ENCODE data around the gene TTLL8. TPM values are rescaled to one million over a fixed set of nuclear protein-coding genes. Genes with fewer than 3 reads are reported as not detected.

TTLL8 gene
- total RNA-seq, 3 donors from 2014 or later = not detected

- H3K9me3 ChIP-seq = no peaks in the 10 kb centered on the region
- no peak for TF ChIP-seq CTCF (IDR thresholded peaks at IDR 0.05)
- TF ChIP-seq POLR2A (IDR thresholded peaks at IDR 0.05) = no peak
- no peak for TF ChIP-seq POLR2AphosphoS5 (IDR thresholded peaks at IDR 0.05)
- peaks cover 9 to 43% of the 10 kb centered on the region in 2 donors for H3K27me3 ChIP-seq
- H3K36me3 ChIP-seq = no peaks in the 10 kb centered on the region
- intact Hi-C loops (cut with DNase I; ENCODE audit: low total_unique reads) = no loop called here
- H3K4me3 ChIP-seq = no peak overlapping the region
- H3K27ac ChIP-seq = no peak overlapping the region
- no peak for DNase-seq (ENCODE audit: low spot score in 2 of 2)
- H3K4me1 ChIP-seq = peaks cover 0 to 7% of the 10 kb centered on the region in 2 donors
Measured at GRCh38 chr22:50009251-50009650, 48.8 kb downstream of the TTLL8 start.

GRCh38 chr22:50008151-50009040 lies 49.7 kb downstream of the TTLL8 start:
- H3K9me3 ChIP-seq = no peaks in the 10 kb centered on the region
- TF ChIP-seq CTCF (IDR thresholded peaks at IDR 0.05) = no peak
- no peak for TF ChIP-seq POLR2AphosphoS5 (IDR thresholded peaks at IDR 0.05)
- peak overlapping the region; percentile 57 to 61 for H3K27ac ChIP-seq
- H3K4me3 ChIP-seq = no peak overlapping the region
- intact Hi-C loops (cut with DNase I; ENCODE audit: low total_unique reads) = no loop called here
- peaks cover 0 to 7% of the 10 kb centered on the region in 2 donors for H3K4me1 ChIP-seq
- H3K27me3 ChIP-seq = peaks cover 8 to 37% of the 10 kb centered on the region in 2 donors
- no peak for DNase-seq (ENCODE audit: low spot score in 2 of 2)
- no peaks in the 10 kb centered on the region for H3K36me3 ChIP-seq

GRCh38 chr22:50007057-50007511 lies 51.0 kb downstream of the TTLL8 start:
- Histone ChIP-seq H3K4me1 (peaks cover 0 to 7% of the 10 kb centered on the region in 2 donors), H3K27me3 (peaks cover 8 to 24% of the 10 kb centered on the region in 2 donors), H3K27ac (no peak overlapping the region), H3K9me3 (no peaks in the 10 kb centered on the region), H3K4me3 (no peak overlapping the region), H3K36me3 (no peaks in the 10 kb centered on the region)
- intact Hi-C loops (cut with DNase I; ENCODE audit: low total_unique reads) = no loop called here
- TF ChIP-seq POLR2AphosphoS5 (IDR thresholded peaks at IDR 0.05) (no peak), CTCF (IDR thresholded peaks at IDR 0.05) (no peak), POLR2A (IDR thresholded peaks at IDR 0.05) (no peak)
- DNase-seq (ENCODE audit: low spot score in 2 of 2) = no peak

- no peak for TF ChIP-seq POLR2AphosphoS5 (IDR thresholded peaks at IDR 0.05)
- TF ChIP-seq POLR2A (IDR thresholded peaks at IDR 0.05) = no peak
- TF ChIP-seq CTCF (IDR thresholded peaks at IDR 0.05) = no peak
- DNase-seq (ENCODE audit: low spot score in 2 of 2) = no peak
- H3K36me3 ChIP-seq = no peaks in the 10 kb centered on the region
- no peak overlapping the region for H3K27ac ChIP-seq
- H3K9me3 ChIP-seq = no peaks in the 10 kb centered on the region
- H3K4me1 ChIP-seq = no peaks in the 10 kb centered on the region
- H3K27me3 ChIP-seq = peaks cover 0 to 12% of the 10 kb centered on the region in 2 donors
- intact Hi-C loops (cut with DNase I; ENCODE audit: low total_unique reads) = no loop called here
- no peak overlapping the region for H3K4me3 ChIP-seq
Measured at GRCh38 chr22:50004918-50005317, 53.2 kb downstream of the TTLL8 start.

GRCh38 chr22:50002791-50003190 lies 55.3 kb downstream of the TTLL8 start:
- intact Hi-C loops (cut with DNase I; ENCODE audit: low total_unique reads) = no loop called here
- DNase-seq (ENCODE audit: low spot score in 2 of 2) = no peak
- H3K36me3 ChIP-seq = no peaks in the 10 kb centered on the region
- no peak overlapping the region for H3K27ac ChIP-seq
- no peak overlapping the region for H3K4me3 ChIP-seq
- H3K9me3 ChIP-seq = no peaks in the 10 kb centered on the region
- H3K4me1 ChIP-seq = no peaks in the 10 kb centered on the region
- TF ChIP-seq POLR2A (IDR thresholded peaks at IDR 0.05) = no peak
- TF ChIP-seq POLR2AphosphoS5 (IDR thresholded peaks at IDR 0.05) = no peak
- no peak for TF ChIP-seq CTCF (IDR thresholded peaks at IDR 0.05)
- peaks cover 0 to 18% of the 10 kb centered on the region in 2 donors for H3K27me3 ChIP-seq
